GM23248 (cell line): ENCODE data around the gene EXOC7.

Experiments
- EZH2 ChIP-seq: fragments of 200-600 bp; sonication (generic); IDR thresholded peaks from 2 replicates; pipeline ENCODE4 v1.6.1; 2018; ENCODE audit warnings: antibody characterized with exemption, mild to moderate bottlenecking; ENCODE audit not compliant: insufficient read depth, poor library complexity, severe bottlenecking
- EZH2phosphoT487 ChIP-seq: fragments of 200-600 bp; sonication (generic); IDR thresholded peaks from 2 replicates; pipeline ENCODE4 v1.6.1; 2018; ENCODE audit warnings: antibody characterized with exemption, moderate library complexity, mild to moderate bottlenecking, low read depth; ENCODE audit not compliant: insufficient read depth

GRCh38 chr17:76088041-76088867 lies 15.3 kb downstream of the EXOC7 start:
- TF ChIP-seq EZH2: no peak
- TF ChIP-seq EZH2phosphoT487: no peak
